Stimulated activated CD4-positive, alpha-beta T cell treated with anti-CD3 and anti-CD28 coated beads, Interleukin-2, amount 100 ng/mL, for 4 hours (primary cell): ENCODE results near the gene NSD2.
"Not testable (repeated sequence)": the region's sequence is repeated elsewhere in the genome, so short reads cannot be mapped to it uniquely, and the experiment has no call there.

Experiments
- DNase-seq: peaks from one replicate; pipeline ENCODE4 v3.0.0-alpha.2; 2020; ENCODE audit warnings: low read depth

NSD2 gene

GRCh38 chr4:1842339-1842895, 28.8 kb upstream of the NSD2 start:
- no peak for DNase-seq

GRCh38 chr4:1842993-1843448, 28.2 kb upstream of the NSD2 start:
- DNase-seq, result no peak

GRCh38 chr4:1843852-1844251, 27.3 kb upstream of the NSD2 start:
- no peak for DNase-seq

DNA sequence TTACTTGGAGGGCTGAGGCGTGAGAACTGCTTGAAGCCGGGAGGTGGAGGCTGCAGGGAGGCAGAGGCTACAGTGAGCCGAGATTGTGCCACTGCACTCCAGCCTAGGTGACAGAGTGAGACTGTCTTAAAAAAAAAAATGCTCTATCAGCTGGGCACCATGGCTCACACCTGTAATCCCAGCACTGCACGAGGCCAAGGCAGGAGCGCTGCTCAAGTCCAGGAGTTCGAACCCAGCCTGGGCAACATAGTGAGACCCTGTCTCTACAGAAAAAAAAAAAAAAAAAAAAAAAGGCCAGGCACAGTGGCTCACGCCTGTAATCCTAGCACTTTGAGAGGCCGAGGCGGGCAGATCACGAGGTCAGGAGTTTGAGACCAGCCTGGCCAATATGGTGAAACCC, 26.6 kb upstream of the NSD2 start:
- DNase-seq, result not testable (repeated sequence)

DNA sequence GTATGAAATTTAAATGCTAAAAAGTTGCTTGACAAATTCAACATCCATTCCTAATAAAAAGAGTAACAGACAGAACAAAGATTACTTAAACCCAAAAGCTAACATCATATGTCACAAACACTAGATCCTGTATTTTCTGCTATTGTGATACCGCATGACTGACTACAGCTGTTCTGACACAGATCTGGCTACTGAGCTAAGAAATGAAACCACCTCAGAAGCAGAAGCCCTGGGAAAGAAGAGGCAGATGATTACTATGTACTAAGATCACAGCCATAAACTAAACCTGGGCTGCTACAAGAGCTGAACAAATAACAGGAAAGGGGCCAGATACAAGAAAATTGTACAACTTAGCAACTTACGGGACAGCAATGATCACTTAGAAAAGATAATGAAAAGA, 24.6 kb upstream of the NSD2 start:
- DNase-seq, result no peak

- DNase-seq, result no peak
Measured at GRCh38 chr4:1850276-1850675, 20.9 kb upstream of the NSD2 start.

DNA sequence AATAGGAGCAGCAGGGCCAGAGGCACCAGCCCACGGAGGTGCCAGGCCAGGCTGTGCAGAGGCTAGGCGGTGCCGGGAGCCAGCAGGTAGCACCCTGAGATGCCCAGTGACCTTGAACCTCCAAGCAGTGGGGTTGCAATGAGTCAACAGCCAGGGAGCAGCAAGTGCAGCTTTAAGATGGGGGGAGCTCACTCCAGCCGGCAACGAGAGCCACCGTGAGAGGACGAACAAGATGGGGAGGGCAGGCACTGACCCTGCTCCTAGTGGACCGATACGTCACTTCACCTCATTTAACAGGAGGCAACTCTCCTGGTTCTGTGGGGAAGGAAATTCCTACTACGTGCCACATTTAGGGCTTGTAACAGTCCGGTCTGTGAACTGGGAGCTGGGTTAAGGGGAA, 20.0 kb upstream of the NSD2 start:
- DNase-seq, result no peak

DNA sequence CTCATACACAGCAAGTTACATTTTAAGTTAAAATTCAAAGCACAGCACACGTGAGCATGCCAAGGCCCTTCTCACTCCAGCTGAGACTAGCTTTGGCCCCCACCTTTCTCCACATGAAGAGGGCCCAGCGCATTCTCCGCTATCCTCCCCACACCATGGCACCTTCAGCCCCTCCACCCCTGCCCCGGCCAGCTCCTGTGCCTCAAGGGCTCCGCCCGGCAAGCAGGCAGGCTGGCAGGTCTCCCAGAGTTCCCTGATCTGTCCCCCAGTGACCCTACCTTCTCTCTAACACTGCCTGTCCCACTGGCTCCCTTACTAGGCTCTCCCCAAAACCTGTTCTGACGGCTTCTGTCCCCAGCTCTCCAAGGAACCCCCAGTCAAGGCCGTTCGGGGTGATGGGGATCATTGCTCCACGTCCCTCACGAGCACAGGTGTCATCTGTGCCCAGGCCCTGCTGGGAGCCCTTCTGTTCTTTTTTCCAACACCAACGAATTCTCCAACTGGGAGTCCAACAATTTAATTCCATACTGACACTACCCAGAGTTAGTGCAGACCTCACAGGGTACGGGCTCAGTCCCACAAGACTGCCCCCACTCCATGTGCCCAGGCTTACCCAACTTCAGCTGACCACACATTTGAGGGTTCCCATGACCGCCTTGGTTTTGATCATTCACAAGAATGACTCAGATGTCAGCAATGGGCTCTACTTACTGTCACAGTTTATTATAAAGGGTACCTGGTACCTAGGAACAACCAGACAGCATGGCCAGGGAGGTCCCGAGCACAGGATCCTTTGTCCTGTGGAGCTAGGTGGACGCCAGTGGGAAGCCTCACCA, 19.4 kb upstream of the NSD2 start:
- DNase-seq, result no peak

- no peak for DNase-seq
Measured at GRCh38 chr4:1852904-1853623, 18.1 kb upstream of the NSD2 start.

DNA sequence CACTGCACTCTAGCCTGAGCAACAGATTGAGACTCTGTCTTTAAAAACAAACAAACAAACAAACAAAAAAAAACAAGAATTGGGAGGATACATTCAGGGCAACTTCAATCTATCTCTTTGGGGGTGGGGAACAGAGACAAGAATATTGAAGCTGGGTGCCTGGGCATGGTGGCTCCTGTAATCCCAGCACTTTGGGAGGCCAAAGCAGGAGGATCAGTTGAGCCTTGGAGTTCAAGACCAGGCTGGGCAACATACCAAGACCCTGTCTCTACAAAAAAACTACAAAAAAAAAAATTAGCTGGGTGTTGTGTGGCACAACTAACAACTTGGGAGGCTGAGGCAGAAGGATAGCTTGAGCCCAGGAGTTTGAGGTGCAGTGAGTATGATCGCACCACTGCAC, 16.4 kb upstream of the NSD2 start:
- no peak for DNase-seq

- no peak for DNase-seq
Measured at GRCh38 chr4:1855333-1856070, 15.7 kb upstream of the NSD2 start.

GRCh38 chr4:1856071-1856942, 14.9 kb upstream of the NSD2 start, which contains the start of gene LETM1:
LETM1 (minus strand) TSS chr4:1856156; CDS start chr4:1855950, 206 bp downstream.
- peak; percentile 91 for DNase-seq

GRCh38 chr4:1856943-1857699, 14.1 kb upstream of the NSD2 start:
- no peak for DNase-seq

GRCh38 chr4:1857931-1858330, 13.3 kb upstream of the NSD2 start:
- no peak for DNase-seq

DNA sequence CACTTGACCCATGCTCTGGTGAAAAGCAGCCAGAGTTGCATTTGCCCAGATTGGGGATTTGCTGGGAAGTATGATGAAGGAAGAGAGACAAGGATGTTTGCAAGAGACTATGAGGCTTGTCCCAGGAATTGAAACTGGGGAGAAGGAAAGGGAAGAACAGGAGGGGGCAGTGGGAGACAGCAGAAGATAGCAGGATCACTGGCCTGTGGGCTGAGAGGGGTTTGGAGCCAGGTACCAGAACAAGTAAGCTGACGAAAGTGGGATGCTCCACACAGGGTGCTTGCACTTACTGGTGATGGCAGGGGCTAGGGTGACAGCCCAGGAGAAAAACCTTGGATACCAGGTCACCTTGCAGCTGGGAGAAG, 11.8 kb upstream of the NSD2 start:
- no peak for DNase-seq

DNA sequence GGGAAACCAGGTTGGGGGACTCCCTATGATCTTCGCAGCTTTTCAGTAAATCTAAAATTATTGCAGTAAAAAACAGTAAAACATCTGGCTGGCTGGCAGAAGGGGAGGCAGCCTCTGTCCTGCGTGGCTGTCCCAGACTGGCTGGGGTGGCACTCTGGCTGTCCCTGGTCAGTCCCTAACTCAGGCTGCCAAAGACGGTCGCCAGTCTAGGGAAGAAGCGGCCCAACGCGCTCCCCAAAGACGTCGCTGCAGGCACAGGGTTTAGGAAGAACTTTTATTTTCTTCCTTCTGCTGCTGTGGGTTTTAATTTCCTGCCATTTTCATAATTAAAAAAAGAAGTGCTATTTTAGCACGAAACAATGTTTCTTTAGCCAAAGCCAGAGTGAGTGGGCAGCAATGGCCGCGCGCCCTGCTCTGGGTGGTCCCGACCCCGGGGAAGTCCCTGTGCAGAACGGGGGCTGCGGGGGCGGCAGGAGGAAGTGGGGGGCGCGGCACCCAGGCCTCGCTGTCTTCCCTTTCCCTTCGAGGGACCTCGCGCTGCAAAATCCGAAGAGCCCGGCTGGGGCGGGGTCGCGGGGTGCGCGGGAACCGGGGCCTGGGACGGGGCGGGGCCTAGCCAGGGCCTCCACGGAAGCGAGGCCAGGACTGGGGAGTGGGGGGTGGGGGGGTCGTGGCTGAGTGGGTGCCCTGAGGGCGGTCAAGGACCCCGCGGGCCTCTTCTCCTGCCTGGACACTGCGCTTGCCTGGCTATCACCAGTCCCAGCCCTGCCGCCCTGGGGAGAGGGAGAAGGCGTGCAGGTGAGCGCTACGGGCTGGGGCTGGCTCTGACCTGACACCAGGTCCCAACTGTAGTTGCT, 8.9 kb upstream of the NSD2 start:
- no peak for DNase-seq

- no peak for DNase-seq
Measured at GRCh38 chr4:1862961-1863296, 8.3 kb upstream of the NSD2 start.

DNA sequence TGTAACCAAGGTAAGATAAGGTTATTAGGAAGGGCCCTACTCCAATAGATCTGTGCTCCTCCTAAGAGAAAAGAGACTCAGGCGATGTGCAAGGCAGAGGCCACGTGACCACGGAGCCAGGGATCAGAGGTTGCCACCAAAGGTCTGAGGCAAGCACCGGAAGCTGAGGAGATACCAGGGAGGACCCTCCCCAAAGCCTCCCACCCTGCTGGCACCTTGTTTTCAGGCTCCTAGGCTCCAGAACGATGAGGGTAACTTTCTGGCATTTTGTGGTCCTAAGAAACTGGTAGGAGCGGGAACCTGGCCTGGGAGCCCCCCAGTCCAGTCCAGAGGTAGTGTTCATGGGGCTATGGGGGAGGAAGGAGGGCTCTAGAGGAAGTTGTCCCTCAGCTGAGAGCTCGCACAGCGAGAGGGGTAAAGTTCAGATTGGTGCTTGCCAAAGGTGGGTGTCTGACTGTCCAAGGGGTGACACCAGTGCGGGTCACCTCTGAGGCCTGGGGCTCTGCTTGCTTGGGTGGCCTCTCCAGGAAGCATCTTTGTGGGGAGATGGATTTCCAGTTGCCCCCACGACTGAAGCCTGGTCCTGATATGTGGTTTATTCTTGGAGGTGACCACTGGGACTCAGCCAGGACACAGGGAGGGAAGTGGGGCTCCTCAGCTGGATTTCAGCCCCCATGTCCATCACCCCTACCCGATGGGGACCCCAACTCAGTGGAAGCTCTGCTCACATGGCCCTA, 7.7 kb upstream of the NSD2 start:
- no peak for DNase-seq
